DMS53 (cell line): ENCODE data around the gene ENDOD1.

Experiments used
- DNase-seq: peaks from one replicate; lab custom pipeline; 2025; lab: John Stamatoyannopoulos, UW

Gene ENDOD1

DNA sequence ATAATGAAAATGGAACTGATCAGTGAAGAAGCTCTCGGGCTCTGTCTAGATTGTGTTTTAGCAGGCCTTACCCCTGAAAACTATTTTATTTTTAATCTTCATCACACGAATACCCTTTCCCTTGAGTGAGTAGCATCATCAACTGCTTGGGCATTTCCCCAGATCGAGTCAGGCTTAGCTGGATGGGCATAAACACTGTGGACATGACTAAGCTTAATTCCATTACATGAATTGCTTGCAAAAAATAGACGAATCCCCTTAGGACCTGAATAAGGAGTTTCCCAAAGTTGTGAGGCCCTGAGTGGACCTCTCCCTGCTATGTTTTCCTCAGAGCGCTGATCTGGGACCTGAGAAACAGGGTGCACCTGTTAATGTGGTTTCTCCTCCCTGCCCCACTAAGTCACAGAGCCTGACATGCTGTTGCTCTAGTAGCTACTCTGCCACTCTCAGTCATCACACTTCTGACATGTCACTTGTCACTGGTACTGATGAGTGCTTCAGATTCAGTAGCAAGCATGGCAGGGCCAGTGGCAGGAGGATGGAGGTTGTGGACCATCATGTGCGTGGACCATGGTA is 53.5 kb downstream of the ENDOD1 start:
- DNase-seq, result no peak

DNA sequence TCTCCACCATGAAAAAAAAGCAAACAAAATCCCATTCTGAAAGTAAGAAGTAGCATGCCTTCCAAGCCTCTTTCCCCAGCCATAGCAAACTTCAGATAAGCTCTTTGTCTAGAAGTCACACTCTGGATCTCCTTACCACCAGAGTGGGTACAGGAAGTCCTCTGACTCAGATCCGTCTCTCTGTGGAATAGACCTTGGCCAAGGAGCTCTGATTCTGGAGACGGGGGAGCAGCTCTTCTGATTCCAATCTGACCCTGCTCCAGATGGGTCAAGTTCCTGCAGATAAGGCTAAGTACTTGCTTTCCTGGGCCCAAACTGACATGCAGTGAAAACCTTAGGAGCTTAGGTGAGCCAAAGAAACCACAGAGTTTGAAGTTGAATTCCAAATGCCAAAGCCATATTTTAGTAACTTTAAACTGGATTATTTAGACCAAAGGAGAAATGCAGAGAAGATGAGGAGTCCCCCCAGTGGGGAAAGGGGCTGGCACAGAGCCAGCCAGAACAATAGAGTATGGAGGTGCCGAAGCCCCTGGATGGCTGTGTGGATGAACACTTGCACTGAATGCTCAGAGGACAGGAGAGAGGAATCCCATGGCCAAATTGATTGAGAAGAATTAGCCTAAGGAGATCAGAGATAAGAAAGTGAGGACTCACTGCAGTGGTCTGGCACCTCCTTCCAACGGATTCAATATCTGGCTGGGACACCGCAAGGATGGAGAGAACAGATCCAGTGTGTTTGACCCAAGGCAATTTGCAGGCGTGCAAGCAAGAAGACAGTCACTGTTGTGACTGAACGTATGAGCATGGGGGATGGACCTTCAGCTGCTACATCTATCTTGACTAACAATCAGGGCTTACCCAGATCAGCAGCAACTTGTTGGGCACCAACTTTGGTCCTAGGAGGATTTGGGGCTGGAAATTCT is 54.9 kb downstream of the ENDOD1 start:
- no peak for DNase-seq

DNA sequence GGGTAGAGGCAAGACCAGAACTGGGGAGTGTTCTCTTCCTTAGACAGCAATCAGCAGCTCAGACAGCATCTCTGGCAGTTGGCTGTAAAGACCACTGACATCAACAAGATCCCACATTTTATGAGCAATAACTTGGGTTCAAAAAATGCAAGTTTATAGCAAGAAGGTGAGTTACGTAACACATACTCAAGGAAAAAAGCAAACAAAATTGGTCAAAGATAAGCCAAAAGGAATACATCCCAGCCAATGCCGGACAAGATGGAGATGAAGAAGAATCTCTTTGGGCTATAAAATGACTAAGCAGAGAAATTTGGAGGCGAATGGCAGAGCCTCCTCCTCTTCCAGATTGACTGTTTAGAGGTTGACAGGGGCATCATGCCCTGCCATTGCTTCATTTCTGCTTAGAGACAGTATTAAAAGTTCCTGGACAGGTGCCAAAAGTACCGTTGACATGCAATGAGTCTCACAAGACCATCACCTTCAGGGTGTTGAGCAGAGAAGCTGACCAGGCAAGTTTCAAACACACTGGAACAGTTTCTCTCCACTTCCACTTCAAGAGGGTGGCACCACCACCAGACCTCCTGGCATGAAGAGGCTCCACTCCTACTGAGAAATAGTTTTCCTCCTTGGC is 55.9 kb downstream of the ENDOD1 start:
- DNase-seq, result peak; percentile 18

DNA sequence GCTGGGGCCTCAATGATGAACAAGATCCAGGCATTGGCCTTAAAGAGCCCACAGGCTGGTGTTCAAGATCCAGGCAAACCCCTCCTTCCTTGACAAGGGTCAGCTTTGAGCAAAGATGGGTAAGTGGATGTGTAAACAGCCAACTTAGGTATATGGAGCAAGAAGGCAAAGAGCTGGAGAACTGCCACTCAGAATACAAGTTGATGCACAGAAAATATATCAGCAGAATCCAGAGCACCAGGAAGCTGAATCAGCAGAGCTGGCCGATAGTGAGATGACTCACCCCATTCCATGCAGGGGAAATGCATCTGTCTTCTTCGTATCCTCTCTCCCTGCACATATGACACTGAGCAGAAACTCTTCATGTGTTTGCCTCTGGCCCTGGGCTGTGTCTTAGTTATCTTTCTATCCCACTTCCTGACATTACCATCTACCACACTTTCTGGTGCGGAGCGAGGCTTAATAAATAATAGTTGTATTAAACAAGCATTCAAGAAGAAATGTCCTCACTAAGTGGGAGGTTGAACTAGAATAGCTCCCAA is 57.8 kb downstream of the ENDOD1 start:
- DNase-seq, result peak; percentile 84

DNA sequence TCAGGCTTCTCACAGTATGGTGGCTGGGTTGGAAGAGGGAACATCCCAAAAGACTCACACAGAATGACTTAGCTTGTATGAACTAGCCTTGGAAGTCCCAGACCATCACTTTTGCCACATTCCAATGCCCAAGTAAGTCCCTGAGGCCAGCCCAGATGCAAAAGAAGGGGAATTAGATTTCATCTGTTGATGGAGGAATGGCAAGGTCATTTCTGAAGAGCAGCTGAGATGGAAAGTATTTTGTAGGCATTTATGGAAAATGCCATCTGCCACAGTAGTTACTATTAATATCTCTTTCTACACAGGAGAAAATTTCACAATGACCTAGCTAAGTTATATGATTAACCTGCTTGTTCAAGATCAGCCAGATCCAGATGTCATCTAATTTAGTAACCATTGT is 58.8 kb downstream of the ENDOD1 start:
- no peak for DNase-seq

DNA sequence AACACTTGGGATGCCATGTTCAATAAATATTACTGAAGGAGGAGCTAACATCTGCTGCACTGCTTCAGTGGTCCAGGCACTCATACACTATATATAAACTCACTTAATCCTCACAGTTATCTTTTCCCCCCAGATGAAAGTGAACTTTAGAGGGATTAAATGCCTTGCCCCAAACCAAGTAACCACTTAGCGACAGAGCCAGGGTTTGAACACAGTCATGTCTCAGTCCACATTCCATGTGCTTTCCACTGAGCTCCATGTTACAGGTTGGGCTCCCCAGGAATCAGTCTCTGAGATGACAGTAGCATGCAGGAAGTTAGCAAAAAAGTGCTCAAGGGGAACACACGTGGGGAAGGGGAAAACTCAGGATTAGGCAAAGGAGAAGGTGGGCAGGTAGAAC is 59.3 kb downstream of the ENDOD1 start:
- no peak for DNase-seq

DNA sequence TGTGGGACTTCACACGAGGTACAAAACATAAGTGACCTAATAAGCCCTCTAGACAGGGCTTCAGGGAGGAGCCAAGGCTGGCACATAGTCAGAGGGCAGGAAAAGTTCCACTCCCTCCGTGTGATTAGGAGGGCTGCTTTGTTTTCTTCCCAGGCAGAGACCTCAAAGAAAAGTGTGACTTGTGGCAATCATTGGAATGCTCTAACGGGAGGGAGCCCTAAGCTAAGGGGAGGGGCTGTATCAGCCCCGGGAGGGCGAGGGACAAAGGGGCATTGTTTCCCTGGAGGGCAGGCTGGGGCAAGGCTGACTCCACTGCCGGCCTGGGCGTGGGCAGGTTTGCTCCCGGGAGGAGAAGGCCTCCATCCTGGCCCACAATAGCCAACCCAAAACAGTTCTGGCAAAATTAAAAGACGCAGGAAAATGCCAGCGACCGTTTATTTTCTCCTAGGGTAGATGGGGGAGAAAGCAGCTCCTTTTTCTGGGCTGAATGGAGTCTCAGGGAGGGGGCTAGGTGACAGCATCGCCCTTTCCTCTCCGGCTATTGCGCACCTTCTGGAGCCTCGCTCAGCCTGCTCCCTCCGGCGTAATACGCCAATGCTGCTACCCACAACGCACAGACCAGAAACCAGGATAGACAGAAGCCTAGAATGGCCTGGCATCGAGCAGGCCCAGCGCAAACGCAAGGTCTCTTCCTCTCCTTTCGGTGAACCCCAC is 60.2 kb downstream of the ENDOD1 start:
- DNase-seq, result no peak

DNA sequence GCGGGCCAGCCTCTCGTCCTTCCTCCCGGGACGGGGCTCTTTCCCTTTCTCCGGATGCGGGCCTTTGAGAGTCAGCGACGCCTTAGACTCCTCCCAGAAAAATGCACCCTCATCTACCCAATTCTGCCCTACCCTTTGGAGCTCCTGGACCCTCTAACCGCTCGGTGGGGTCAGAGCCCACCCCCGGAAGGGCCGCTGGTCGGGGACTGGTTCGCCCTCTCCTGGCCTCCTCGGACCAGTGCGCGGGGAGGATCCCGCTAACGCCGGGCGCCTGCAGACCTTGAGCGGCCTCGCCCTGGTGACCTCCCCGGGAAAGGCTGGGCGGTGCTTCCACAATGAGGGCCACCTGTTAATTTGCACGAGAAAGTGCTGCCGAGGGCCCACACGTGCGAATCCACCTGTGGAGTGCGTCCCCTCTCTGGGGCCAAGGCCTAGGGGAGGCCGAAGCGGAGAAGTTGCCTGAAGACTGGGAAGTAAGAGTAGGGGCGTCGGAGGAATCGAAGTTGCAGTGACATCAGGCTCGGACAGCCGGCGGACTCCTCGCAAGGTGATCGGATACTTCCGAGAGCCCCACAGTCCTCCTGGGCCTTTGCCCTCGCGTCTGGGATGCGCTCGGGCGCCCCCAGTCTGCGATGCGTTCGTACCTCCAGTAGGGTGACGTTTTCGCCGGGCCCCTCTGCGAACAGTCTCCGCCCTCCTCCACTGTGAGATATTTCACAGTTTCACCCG is 61.5 kb downstream of the ENDOD1 start:
- DNase-seq, result peak; percentile 99

DNA sequence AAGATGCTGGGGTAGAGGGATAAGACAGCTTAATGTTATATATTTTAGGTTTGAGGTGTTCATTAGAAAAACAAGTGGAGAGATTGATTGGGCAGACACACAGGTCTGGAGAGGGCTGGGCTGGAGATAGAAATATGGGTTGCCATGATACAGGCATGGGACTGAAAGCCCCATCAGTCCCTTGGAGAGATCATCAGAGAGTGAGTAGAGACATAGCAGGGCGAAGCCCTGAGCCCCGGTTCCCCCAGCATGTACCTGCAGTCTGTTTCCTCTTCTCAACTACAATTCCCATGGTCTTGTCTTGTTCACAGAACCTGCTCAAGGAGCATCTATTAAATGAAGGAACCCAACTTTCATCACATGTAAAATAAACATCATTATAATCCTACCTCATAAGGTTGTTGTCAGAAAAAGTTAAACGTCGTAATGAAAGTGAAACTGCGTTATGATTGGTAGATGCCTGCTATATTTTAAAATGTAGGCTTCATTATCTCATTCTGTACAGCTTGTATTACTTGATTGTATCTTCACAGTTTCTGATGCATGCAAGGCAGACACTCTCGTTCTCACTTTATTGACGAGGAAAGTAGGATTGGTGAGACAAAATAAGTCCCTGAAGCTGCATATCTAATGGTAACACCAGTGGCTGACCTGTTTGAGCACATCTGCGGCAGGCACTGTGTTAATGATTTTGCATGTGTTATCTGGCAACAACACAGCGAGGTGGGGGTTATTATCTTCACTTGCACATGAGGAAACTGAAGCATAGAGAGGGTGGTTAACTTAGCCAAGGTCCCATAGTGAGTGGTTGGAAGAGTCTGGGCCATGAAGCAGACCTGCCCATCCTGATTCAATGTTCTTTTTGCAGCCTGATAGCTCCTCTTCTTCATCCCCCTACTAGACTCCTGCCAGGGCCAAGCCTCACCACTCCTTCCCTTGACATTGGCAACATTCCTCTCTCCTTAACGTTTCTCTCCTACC is 63.5 kb downstream of the ENDOD1 start:
- DNase-seq, result no peak

DNA sequence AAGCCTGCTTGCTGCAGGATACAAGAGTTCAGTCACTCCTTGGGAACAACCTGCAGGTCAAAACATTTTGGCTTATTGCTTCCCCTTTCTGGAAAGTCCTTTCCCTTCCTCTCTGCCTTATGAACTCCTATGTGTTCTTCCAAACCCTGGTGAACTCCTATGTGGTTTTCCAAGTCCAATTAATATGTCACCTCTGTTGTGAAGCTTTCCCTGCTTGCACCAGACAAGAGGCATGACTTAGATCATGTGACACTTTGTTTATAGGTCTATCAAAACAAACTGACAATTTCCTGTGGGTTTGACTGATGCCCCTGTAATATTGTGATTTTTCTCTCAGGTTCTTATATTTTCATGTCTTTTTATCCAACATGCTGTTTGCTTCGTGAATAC is 64.2 kb downstream of the ENDOD1 start:
- no peak for DNase-seq

DNA sequence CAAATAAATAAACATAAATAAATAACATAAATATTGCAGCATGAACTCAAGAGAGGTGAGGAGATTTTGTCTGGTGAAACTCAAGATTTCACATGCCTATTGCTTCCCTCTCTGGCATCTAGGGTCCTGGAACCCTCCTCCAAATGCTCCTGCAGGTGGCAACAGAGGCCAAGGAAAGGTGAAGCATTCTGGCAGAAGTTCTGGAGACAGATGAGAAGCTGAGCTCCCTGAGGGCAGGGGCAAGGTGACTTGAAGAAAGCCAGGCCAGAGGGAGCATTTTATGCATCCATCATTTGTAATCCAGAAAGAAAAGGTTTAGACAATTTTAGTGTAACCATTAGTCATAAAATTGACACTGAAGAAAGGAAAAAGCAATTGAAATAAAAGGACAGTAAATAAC is 64.9 kb downstream of the ENDOD1 start:
- DNase-seq, result peak; percentile 81

DNA sequence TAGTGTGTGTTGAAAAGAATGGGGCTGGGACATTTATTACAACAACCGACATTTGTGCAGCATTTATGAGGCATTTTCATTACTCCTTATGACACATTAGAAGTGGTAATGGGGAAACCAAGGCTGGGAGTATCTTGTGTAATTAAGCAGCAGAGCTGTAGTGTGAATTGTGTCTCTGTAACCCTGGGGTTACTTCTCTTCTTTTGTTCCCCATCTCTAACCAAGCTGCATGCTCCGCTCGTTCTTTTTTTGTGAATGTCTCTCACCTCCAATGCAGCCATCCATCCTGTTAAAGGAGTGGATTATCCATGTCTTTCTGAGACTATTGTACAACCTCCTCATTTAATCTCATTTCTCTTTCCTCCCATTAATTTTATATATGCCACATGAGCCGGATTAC is 65.7 kb downstream of the ENDOD1 start:
- no peak for DNase-seq

DNA sequence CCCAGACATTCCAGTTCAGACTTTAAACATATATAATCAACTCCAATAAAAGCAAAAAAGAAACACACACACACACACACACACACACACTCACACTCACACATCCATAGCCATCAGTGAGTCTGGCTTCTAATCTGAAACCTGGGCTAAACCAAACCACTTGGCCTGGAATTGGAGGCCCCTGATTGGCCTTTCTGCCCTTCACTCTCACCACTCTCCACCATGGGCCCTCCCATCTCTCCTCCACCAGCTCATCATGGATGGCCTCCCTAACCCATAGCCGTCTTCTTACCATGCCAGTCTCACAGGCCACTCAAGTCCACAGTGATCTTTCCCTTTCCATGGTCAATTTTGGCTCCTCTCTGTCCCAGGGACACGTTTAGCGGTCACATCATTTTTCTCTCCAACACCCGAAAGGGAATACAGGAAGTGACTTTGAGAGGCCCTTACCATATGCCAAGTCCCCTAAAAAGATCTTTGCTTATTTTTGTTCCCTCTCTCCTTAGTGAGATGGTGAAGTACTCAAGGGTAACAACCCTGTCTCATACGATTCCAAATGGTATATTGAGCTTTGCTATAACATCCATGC is 66.6 kb downstream of the ENDOD1 start:
- DNase-seq, result no peak

DNA sequence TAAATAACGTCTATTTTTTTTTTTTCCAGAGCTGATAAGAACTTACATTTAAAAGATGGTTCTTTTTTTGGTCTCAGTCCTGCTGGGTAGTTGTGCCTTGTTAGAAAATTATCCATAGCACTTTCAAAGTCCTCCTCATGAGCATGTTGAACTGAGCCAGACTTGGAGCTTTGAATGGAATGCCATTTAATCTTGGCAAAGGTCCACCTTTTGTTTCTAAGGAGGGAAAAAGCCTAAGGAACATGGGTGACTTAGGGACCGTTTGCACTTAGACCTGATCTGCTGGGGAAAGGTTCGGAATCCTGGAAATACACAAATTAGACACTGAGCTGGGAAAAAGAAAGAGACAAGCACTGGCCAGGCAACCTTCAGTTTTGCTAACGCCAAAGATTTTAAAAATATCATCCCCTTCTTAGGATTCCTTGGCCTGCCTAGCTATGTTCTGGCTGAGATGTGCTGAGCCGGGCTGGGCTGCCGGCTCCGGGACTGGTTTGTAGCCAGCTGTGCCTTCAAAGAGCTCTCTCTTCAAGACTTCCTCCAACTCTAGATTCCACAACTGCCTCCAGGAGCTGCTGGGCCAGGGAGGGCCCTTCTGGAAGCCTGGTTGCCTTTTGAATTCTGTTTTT is 67.4 kb downstream of the ENDOD1 start:
- DNase-seq, result no peak

DNA sequence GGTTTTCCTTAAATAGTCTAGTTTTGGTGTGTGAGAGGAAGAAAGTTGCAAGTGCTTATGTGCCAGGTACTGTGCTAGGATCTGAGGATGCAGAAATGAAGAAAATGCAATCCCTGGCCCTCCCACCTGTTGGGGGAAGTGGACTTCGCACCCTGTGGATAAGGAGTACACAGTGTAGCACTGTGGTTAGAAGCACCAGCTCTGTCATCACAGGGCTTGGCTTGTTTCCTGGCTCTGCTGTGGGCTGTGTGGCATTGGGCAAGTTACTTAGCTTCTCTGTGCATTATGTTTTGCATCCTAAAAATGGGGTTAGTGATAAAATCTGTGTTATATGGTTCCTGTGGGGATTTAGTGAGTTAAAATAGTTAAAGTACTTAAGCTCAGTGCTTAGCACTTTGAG is 68.2 kb downstream of the ENDOD1 start:
- DNase-seq, result no peak

DNA sequence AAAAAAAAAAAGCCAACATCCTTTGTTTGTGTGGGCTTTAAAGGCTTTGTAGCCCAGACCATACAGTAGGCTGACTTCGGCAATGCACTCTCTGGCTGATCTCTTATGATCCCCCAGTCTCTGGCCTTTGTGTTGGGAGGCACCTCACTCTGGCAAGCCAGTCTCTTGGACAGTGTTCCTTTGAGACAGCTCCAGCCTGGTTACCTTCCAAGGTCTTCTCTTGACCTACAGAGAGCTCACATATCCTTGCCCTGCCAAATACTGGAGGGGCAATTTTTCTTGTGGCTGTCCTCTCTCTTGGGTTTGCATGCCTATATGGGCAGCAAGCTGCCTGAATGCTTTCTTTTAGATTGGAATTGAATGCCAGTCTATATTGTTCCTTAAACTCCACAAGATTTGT is 71.6 kb downstream of the ENDOD1 start:
- no peak for DNase-seq

DNA sequence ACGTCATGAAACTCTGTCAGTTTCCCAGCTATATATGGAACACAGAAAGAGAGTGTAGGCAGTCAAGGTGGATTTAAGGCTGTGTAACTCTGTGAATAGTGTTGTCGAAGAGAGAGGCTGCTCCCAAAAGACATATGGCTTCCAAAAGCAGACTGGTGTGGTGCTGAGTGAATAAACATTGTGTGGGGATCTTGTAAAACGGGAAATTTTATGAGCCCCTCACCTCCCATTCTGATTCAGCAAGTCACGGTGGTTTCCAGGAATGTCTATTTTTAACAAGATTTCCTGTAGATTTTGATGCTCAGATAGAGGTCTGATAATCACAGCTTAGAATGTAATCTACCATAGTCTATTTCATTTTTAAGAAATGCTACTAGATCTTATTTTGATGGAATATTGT is 73.5 kb downstream of the ENDOD1 start:
- no peak for DNase-seq

DNA sequence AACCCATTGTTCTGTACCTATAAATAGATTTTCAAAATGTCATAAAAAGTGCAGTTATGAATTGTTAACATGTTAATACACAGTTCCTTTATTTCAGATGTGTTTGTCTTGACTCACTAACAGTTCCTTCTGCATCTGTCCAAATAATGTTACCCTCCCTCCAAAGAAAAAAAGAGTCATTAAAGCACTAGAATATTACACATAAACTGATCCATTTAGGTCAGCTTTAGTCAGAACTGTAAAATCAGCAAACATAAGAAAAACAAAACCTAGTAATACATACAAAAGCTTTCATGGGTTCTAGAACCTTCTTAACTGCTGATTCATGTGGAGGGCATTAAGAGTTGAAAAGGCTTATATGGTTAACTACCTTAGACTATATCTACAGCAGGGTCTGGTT is 76.0 kb downstream of the ENDOD1 start:
- DNase-seq, result peak; percentile 17

DNA sequence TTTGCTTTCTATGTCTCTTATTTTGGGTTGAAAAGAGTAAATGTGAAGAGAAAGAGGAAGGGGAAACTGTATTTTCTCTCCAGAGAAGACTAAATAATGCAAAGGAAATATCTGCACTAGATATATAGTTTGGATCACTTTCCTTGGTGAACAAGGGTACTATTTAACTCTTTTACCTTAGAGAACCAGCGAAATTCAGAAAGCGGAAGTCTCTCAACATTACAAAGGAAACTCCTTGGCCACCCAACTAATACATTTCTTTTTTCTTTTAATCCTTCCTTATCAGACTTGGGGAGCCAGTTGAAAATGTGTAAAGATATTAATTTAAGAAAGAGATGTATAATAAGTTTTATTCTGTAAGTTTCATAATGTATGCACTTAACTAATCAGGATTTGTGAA is 77.1 kb downstream of the ENDOD1 start:
- no peak for DNase-seq

DNA sequence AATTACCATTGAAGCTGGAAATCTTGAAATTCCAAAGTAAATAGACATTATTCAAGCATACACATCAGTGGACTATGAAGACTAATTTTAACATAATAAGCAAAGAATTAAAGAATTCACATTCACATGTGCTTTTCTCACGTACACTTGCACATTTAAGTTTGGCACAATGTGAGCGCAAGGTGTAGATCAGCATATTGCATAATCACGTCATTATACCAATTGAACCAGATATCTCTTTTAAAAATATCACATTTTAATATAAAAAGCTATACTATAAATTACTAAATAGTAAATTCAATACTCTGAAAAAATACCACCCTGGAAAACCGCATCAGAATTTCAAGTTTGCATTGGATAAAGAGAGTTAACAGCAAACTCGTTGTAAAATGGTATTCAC is 80.6 kb downstream of the ENDOD1 start:
- no peak for DNase-seq
